ENCODE results near the gene MYH14. TPM values are rescaled to one million over a fixed set of nuclear protein-coding genes. Genes with fewer than 3 reads are reported as not detected.

MYH14 gene
- total and polyA plus RNA-seq, 2 of the 4 experiments (the other 2 are of a cell fraction) = not detected

DNA sequence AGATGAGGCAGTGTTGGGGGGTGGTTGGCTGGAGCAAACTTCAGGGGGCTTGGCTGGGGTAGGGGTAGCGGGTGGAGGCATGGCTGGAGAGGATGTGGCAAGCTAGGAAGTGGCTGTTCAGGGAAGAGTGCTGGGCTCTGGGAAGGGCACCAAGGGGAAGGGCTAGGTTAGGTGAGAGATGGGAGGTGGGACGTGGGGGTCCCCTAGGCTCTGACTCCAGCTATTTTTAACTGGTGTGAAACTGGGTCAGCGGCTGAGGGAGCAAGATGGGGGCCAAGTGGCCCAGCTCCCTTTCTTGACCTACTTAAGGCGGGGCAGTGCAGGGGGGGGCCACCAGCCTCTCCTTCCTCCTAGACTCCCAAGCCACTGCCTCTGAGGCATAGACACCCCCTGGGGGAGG lies 118.4 kb downstream of the MYH14 start:
- in situ Hi-C loops (cut with MboI; ENCODE audit: low sequenced_read_pairs) (no loop called here), intact Hi-C loops (cut with micrococcal nuclease) (no loop called here), dilution Hi-C loops (cut with HindIII; ENCODE audit: low sequenced_read_pairs, unreplicated experiment) (no loop called here)
- no TSS peak for BruUV-seq (replicated peaks)
- Histone ChIP-seq H4K5ac (ENCODE audit: low read depth, low read length) (no peak overlapping the region), H4K20me1 (ENCODE audit: insufficient read depth, low read length) (no peaks in the 10 kb centered on the region), H2BK5ac (ENCODE audit: low read depth, low read length, poor library complexity, severe bottlenecking) (no peak overlapping the region), H3K4ac (ENCODE audit: low read depth, low read length) (no peak overlapping the region), H3K56ac (ENCODE audit: extremely low read depth, insufficient read depth, low read length) (no peak overlapping the region), H2BK15ac (ENCODE audit: low read depth, low read length) (no peak overlapping the region), H4K91ac (ENCODE audit: insufficient read depth, low read depth, low read length) (no peak overlapping the region), H3K9me1 (ENCODE audit: insufficient read depth, low read length) (no peaks in the 10 kb centered on the region), H3K18ac (ENCODE audit: low read depth, low read length) (no peak overlapping the region), H2AK9ac (replicated peaks; ENCODE audit: low read depth, low read length, poor library complexity) (no peak overlapping the region), H3K27me3 (ENCODE audit: control insufficient read depth, insufficient read depth, low read length) (peaks cover 2% of the 10 kb centered on the region), H3K4me1 (ENCODE audit: control insufficient read depth, insufficient read depth, low read length) (no peaks in the 10 kb centered on the region), H3K27ac (ENCODE audit: insufficient read depth, low read length) (no peak overlapping the region), H2BK120ac (ENCODE audit: low read depth, low read length) (no peak overlapping the region), H3K79me1 (ENCODE audit: low read depth in 1 of 2, low read length in 2 of 2) (no peaks in the 10 kb centered on the region), H2AK5ac (ENCODE audit: low read depth, low read length) (no peak overlapping the region), H3K36me3 (ENCODE audit: control insufficient read depth, insufficient read depth, low read length) (no peaks in the 10 kb centered on the region), H3K4me3 (ENCODE audit: insufficient read depth, low read depth, low read length) (no peak overlapping the region), H4K8ac (ENCODE audit: low read depth in 2 of 2, low read length in 2 of 2) (no peak overlapping the region), H2BK20ac (ENCODE audit: low read depth, low read length) (no peak overlapping the region), H2AFZ (replicated peaks; ENCODE audit: low read length, poor library complexity) (no peak overlapping the region), H3K9ac (ENCODE audit: low read depth, low read length) (no peak overlapping the region), H3K14ac (replicated peaks; ENCODE audit: low read depth, low read length) (no peak overlapping the region), H3K4me2 (ENCODE audit: low read depth, low read length) (no peak overlapping the region), H3K9me3 (ENCODE audit: control insufficient read depth, insufficient read depth, low read length) (no peaks in the 10 kb centered on the region), H3K23ac (ENCODE audit: low read depth, low read length) (no peak overlapping the region)
- POLR2A ChIA-PET (ENCODE audit: unreplicated experiment) = no interaction called here
- TF ChIP-seq, protein P1, sequence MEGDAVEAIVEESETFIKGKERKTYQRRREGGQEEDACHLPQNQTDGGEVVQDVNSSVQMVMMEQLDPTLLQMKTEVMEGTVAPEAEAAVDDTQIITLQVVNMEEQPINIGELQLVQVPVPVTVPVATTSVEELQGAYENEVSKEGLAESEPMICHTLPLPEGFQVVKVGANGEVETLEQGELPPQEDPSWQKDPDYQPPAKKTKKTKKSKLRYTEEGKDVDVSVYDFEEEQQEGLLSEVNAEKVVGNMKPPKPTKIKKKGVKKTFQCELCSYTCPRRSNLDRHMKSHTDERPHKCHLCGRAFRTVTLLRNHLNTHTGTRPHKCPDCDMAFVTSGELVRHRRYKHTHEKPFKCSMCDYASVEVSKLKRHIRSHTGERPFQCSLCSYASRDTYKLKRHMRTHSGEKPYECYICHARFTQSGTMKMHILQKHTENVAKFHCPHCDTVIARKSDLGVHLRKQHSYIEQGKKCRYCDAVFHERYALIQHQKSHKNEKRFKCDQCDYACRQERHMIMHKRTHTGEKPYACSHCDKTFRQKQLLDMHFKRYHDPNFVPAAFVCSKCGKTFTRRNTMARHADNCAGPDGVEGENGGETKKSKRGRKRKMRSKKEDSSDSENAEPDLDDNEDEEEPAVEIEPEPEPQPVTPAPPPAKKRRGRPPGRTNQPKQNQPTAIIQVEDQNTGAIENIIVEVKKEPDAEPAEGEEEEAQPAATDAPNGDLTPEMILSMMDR (conservative IDR thresholded peaks at IDR 0.05; ENCODE audit: low read depth, low read length) = no peak
- TF ChIP-seq FOS (IDR thresholded peaks at IDR 0.05; ENCODE audit: low read depth, low read length) = no peak
- CTCF ChIA-PET = no interaction called here
- no CpG with 5 or more reads among the region's 4 CpGs for WGBS, 2 experiments (ENCODE audit: extremely low coverage in 2 of 2, insufficient read length in 1 of 2)
- no peak for ATAC-seq (ENCODE audit: low read depth)
- DNase-seq = no peak

Measured in IMR-90 (cell line).